ENCODE data around the gene VAV2.

- TF ChIP-seq CTCF (IDR thresholded peaks at IDR 0.05; ENCODE audit: insufficient read depth, low read length, poor library complexity, severe bottlenecking): no peak
- TF ChIP-seq EZH2phosphoT487 (conservative IDR thresholded peaks at IDR 0.05; ENCODE audit: low read length): no peak
Observed at GRCh38 chr9:134028575-134029247, 36.6 kb upstream of the VAV2 start.
